ENCODE measurements around the gene ZSWIM7.

- TF ChIP-seq CTCF (conservative IDR thresholded peaks at IDR 0.05; ENCODE audit: low read depth, low read length) = no peak
- TF ChIP-seq EZH2 (IDR thresholded peaks at IDR 0.05; ENCODE audit: borderline replicate concordance, low read depth, low read length, poor library complexity, severe bottlenecking) = no peak
These were observed 41.3 kb upstream of the ZSWIM7 start for GRCh38 chr17:16040710-16041251.

All from A673 (cell line).